ENCODE data around the gene SLC27A5. TPM values are rescaled to one million over a fixed set of nuclear protein-coding genes. Genes with fewer than 3 reads are reported as not detected.

SLC27A5 gene
- total and polyA plus RNA-seq, 9 of the 15 experiments (the other 6 are each of a cell fraction or from before 2014, with no cell fraction given), result 42.2 to 318 (median 64.7) TPM

GRCh38 chr19:58466760-58467589 lies 44.8 kb downstream of the SLC27A5 start, which contains the start of gene ZNF324 (continued):
- TF ChIP-seq AFF1 (IDR thresholded peaks at IDR 0.05; ENCODE audit: low read depth in 1 of 2, partially characterized antibody in 2 of 2) (peak in 1 of 2 experiments; percentile 70), CREB3L1 (IDR thresholded peaks at IDR 0.05; ENCODE audit: borderline replicate concordance, low read depth) (peak; percentile 45; the same call in 1 of the 2 replicates), ZBTB40 (IDR thresholded peaks at IDR 0.05) (peak; percentile 87), ZBTB40 (CRISPR knock-in tag; IDR thresholded peaks at IDR 0.05) (no peak), TEAD4 (IDR thresholded peaks at IDR 0.05; ENCODE audit: low read length) (no peak), TEAD4 (CRISPR knock-in tag; IDR thresholded peaks at IDR 0.05; ENCODE audit: borderline replicate concordance) (no peak), POLR2G (IDR thresholded peaks at IDR 0.05; ENCODE audit: low read depth, low read length) (peak; percentile 92), CXXC5 (CRISPR knock-in tag; IDR thresholded peaks at IDR 0.05) (peak; percentile 97), HMGN3 (IDR thresholded peaks at IDR 0.05; ENCODE audit: borderline replicate concordance, extremely low read depth, insufficient read length, low read depth, low read length) (peak; percentile 32)

Measured in K562 (cell line).